HCT116 (cell line): ENCODE results near the gene GNL2. TPM values are rescaled to one million over a fixed set of nuclear protein-coding genes. Genes with fewer than 3 reads are reported as not detected.

Experiments used
- ATAC-seq: fragments of 200-7000 bp; cut with Tn5 transposase; 2 replicates; pipeline ENCODE4 v1.9.1; 2020; ENCODE audit warnings: mild to moderate bottlenecking, moderate library complexity
- BruUV-seq: library from RNA; stranded (reverse); fragments of 400-500 nt; replicated peaks from 2 replicates; lab custom pipeline; 2021; lab: Mats Ljungman, UMichigan
- CTCF ChIA-PET: fragments of 300-600 bp; sonication (Branson Sonifier 250); formaldehyde crosslinking; loops from one replicate; lab custom pipeline; 2021; ENCODE audit warnings: antibody characterized with exemption; lab: Charles Lee
- POLR2A ChIA-PET: fragments of 300-600, 350-600 bp; sonication (Branson Sonifier 250); formaldehyde crosslinking; loops from one replicate; lab custom pipeline; 2021; ENCODE audit warnings: antibody characterized with exemption; lab: Charles Lee
- RAD21 ChIA-PET, 2 experiments: fragments of 300-600 bp; sonication (Branson Sonifier 250); formaldehyde crosslinking; loops; one replicate each; lab custom pipeline; 2023; ENCODE audit warnings: low total read pairs in 2 of 2; ENCODE audit not compliant: uncharacterized antibody in 2 of 2, unreplicated experiment in 2 of 2, low non-redundant PET in 1 of 2; lab: Charles Lee
- DNase-seq: peaks from one replicate; pipeline ENCODE4 v3.0.0-alpha.2; 2010; ENCODE audit warnings: low read depth, low spot score
- H2AFZ ChIP-seq: fragments of 200-600 bp; shearing (Covaris generic), sonication (generic); 2 replicates; pipeline ENCODE4 v1.6.1; 2017; ENCODE audit warnings: low read depth, mixed run types, mixed read lengths, antibody characterized with exemption, low read length; ENCODE audit not compliant: poor library complexity, severe bottlenecking
- H3K27ac ChIP-seq: 2 replicates; pipeline ENCODE4 v1.5.1; 2012; ENCODE audit warnings: low read depth, low read length
- H3K27me3 ChIP-seq: fragments of 200-600 bp; sonication (generic); 2 replicates; pipeline ENCODE4 v1.6.1; 2016; ENCODE audit warnings: mixed run types, low read length, mixed read lengths; ENCODE audit not compliant: insufficient read depth
- H3K36me3 ChIP-seq, 2 experiments: fragments of 200-500 bp in 1 of 2; fragments of 200-600 bp in 1 of 2; sonication (Bioruptor generic) in 1 of 2; sonication (generic) in 1 of 2; 2 replicates each; pipeline versions ENCODE4 v1.5.1 to v1.6.1; 2014 to 2016; ENCODE audit warnings: low read length in 2 of 2, inconsistent platforms in 1 of 2, mixed read lengths in 1 of 2, mixed run types in 1 of 2; ENCODE audit not compliant: insufficient read depth in 2 of 2, control insufficient read depth in 1 of 2
- H3K4me1 ChIP-seq, 2 experiments: fragments of 200-600 bp in 1 of 2; sonication (generic) in 1 of 2; 2 replicates each; pipeline versions ENCODE4 v1.5.1 to v1.6.1; 2012 to 2017; ENCODE audit warnings: low read length in 2 of 2, inconsistent platforms in 1 of 2, mild to moderate bottlenecking in 1 of 2, mixed read lengths in 1 of 2, mixed run types in 1 of 2, moderate library complexity in 1 of 2; ENCODE audit not compliant: insufficient read depth in 2 of 2, control insufficient read depth in 1 of 2
- H3K4me2 ChIP-seq: fragments of 200-600 bp; sonication (generic); 2 replicates; pipeline ENCODE4 v1.6.1; 2017; ENCODE audit warnings: mixed run types, low read length, mixed read lengths
- H3K4me3 ChIP-seq, 2 experiments: fragments of 200-600 bp in 1 of 2; sonication (generic) in 1 of 2; replicated peaks in 1 of 2; 2 replicates each; pipeline ENCODE4 v1.5.1; 2011 to 2016; ENCODE audit warnings: low read length in 2 of 2, control low read depth in 1 of 2, low read depth in 1 of 2, mild to moderate bottlenecking in 1 of 2, mixed read lengths in 1 of 2, mixed run types in 1 of 2
- H3K79me2 ChIP-seq: fragments of 200-600 bp; sonication (generic); 2 replicates; pipeline ENCODE4 v1.6.1; 2017; ENCODE audit warnings: mild to moderate bottlenecking, mixed run types, low read length, moderate library complexity, mixed read lengths; ENCODE audit not compliant: insufficient read depth
- H3K9ac ChIP-seq: fragments of 200-600 bp; sonication (generic); 2 replicates; pipeline ENCODE4 v1.6.1; 2016; ENCODE audit warnings: low read length, mixed read lengths
- H3K9me2 ChIP-seq: fragments of 200-600 bp; sonication (generic), shearing (Covaris generic); 2 replicates; pipeline ENCODE4 v1.6.1; 2017; ENCODE audit warnings: mixed run types, mild to moderate bottlenecking, moderate library complexity; ENCODE audit not compliant: insufficient read depth
- H3K9me3 ChIP-seq, 2 experiments: fragments of 200-500 bp in 1 of 2; fragments of 200-600 bp in 1 of 2; sonication (Bioruptor generic) in 1 of 2; sonication (generic) in 1 of 2; 2 replicates each; pipeline ENCODE4 v1.6.1; 2014 to 2017; ENCODE audit warnings: low read length in 2 of 2, mixed read lengths in 2 of 2, inconsistent platforms in 1 of 2, low read depth in 1 of 2, mild to moderate bottlenecking in 1 of 2, mixed run types in 1 of 2, moderate library complexity in 1 of 2; ENCODE audit not compliant: control insufficient read depth in 1 of 2, insufficient read depth in 1 of 2
- H4K20me1 ChIP-seq: fragments of 200-600 bp; sonication (generic), shearing (Covaris generic); 2 replicates; pipeline ENCODE4 v1.6.1; 2017; ENCODE audit warnings: mixed run types, mild to moderate bottlenecking, moderate library complexity; ENCODE audit not compliant: insufficient read depth
- CEBPB ChIP-seq: IDR thresholded peaks from 2 replicates; pipeline ENCODE4 v1.6.1; 2012; ENCODE audit warnings: low read depth
- CTCF ChIP-seq, 3 experiments: fragments of 200-600 bp in 1 of 3; sonication (generic) in 1 of 3; IDR thresholded peaks in 2 of 3; conservative IDR thresholded peaks in 1 of 3; 2 replicates each; pipeline ENCODE4 v1.5.1; 2012 to 2017; ENCODE audit warnings: low read depth in 2 of 3, low read length in 2 of 3, antibody characterized with exemption in 1 of 3, borderline replicate concordance in 1 of 3, control low read depth in 1 of 3, mild to moderate bottlenecking in 1 of 3, mixed read lengths in 1 of 3, mixed run types in 1 of 3, moderate library complexity in 1 of 3; ENCODE audit not compliant: insufficient read depth in 1 of 3
- EGR1 ChIP-seq: IDR thresholded peaks from 2 replicates; pipeline ENCODE4 v1.6.1; 2012; ENCODE audit warnings: low read depth
- ELF1 ChIP-seq: IDR thresholded peaks from 2 replicates; pipeline ENCODE4 v1.6.1; 2012; ENCODE audit warnings: low read depth, borderline replicate concordance
- EZH2 ChIP-seq: fragments of 200-600 bp; sonication (generic); IDR thresholded peaks from 2 replicates; pipeline ENCODE4 v1.6.1; 2017; ENCODE audit warnings: antibody characterized with exemption, mixed run types
- EZH2phosphoT487 ChIP-seq: fragments of 200-600 bp; IDR thresholded peaks from 2 replicates; pipeline ENCODE4 v1.6.1; 2018; ENCODE audit warnings: antibody characterized with exemption, borderline replicate concordance
- FOSL1 ChIP-seq: IDR thresholded peaks from 2 replicates; pipeline ENCODE4 v1.6.1; 2012; ENCODE audit warnings: low read depth
- JUND ChIP-seq: IDR thresholded peaks from 2 replicates; pipeline ENCODE4 v1.6.1; 2012
- MAX ChIP-seq: IDR thresholded peaks from 2 replicates; pipeline ENCODE4 v1.6.1; 2012
- POLR2AphosphoS5 ChIP-seq: IDR thresholded peaks from 2 replicates; pipeline ENCODE4 v1.6.1; 2011; ENCODE audit warnings: mild to moderate bottlenecking, low read depth, low read length, moderate library complexity
- RAD21 ChIP-seq: IDR thresholded peaks from 2 replicates; pipeline ENCODE4 v1.6.1; 2012; ENCODE audit warnings: low read depth, mild to moderate bottlenecking
- SP1 ChIP-seq: IDR thresholded peaks from 2 replicates; pipeline ENCODE4 v1.6.1; 2012; ENCODE audit warnings: low read depth
- TCF7L2 ChIP-seq: IDR thresholded peaks from 2 replicates; pipeline ENCODE4 v1.7.0; 2011; ENCODE audit warnings: borderline replicate concordance, inconsistent platforms; ENCODE audit not compliant: insufficient read depth, insufficient read length; ENCODE audit errors: extremely low read depth
- YY1 ChIP-seq: IDR thresholded peaks from 2 replicates; pipeline ENCODE4 v1.6.1; 2011; ENCODE audit warnings: low read length, low read depth, moderate library complexity, mild to moderate bottlenecking; ENCODE audit not compliant: insufficient replicate concordance; ENCODE audit errors: extremely low read depth
- ZNF274 ChIP-seq: fragments of 200-500 bp; sonication (Bioruptor generic); IDR thresholded peaks from 2 replicates; pipeline ENCODE4 v1.6.1; 2014; ENCODE audit warnings: mild to moderate bottlenecking, low read depth, low read length, inconsistent platforms
- intact Hi-C: fragments of 100-400 bp; cut with micrococcal nuclease; formaldehyde crosslinking; loops from 2 replicates; pipeline ENCODE4 v1.10.0; 2022
- total RNA-seq: library from RNA; stranded (reverse); gene quantifications from one replicate; pipeline ENCODE4 v1.2.1, GENCODE V29; 2021; ENCODE audit not compliant: unreplicated experiment

Gene GNL2
- total RNA-seq, 1 experiment from 2014 or later, result 79.2 TPM

DNA sequence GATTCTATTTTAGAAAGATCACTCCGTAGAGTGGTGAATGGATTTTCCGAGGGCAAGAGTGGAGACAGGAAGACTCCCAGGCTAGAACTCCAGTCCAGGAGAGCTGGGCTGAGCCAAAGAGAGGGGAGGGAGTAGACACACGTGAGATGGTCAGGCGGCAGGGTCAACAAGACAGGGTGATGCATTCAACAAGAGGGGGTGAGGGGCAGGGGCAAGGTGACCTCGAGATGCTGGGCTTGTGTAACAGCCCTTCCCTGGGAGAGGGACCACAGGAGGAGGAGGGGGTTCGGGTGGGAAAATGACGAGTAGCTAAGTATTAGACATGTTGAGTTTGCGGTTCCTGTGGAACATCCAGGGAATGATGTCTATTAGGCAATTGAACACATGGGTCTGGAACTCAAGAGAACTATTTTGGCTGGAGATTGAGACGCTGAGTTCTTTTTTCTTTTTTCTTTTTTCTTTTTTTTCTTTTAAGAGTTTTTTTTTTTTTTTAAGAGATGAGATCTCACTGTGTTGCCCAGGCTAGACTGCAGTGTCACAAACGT, 25.7 kb upstream of the GNL2 start (continued):
- TF ChIP-seq CTCF (IDR thresholded peaks at IDR 0.05 in 2 of 3, conservative IDR thresholded peaks at IDR 0.05 in 1 of 3; ENCODE audit: borderline replicate concordance in 1 of 3, insufficient read depth in 1 of 3, low read depth in 2 of 3, low read length in 2 of 3) (no peak), MAX (no peak), YY1 (no peak), EGR1 (no peak), POLR2AphosphoS5 (no peak), EZH2phosphoT487 (no peak), FOSL1 (no peak), ZNF274 (no peak), EZH2 (no peak), SP1 (no peak), TCF7L2 (no peak), CEBPB (no peak), JUND (no peak)

DNA sequence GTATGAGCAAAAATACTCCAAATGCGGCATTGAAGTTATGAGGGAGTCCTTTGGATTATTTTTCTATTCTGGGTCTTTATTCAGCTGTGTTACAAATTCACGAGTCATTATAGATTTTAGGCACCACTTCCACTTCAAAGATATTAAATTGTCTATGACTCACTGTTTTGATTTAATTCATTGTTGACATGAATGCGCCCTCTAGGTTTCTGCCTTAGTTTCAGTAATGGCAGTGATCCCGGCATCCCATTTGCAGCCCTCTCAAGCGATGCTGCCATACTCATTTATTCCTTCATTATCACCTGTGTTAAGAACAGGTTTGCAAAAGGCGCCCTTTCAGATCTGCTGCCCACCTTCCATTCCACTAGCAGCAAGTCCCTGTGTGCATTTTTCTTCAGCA, 25.0 kb upstream of the GNL2 start:
- Histone ChIP-seq H3K4me1 (peaks cover 0 to 6% of the 10 kb centered on the region in 2 experiments; a peak in 3 of 4 replicates), H3K27ac (no peak overlapping the region), H3K27me3 (peaks cover 35% of the 10 kb centered on the region), H3K9me2 (no peaks in the 10 kb centered on the region), H3K9me3 (no peaks in the 10 kb centered on the region), H3K4me2 (peak overlapping the region; percentile 37; the same call in 1 of the 2 replicates), H3K9ac (no peak overlapping the region), H3K36me3 (no peaks in the 10 kb centered on the region), H2AFZ (peak overlapping the region; percentile 53), H3K79me2 (no peaks in the 10 kb centered on the region), H3K4me3 (no peak overlapping the region), H4K20me1 (no peaks in the 10 kb centered on the region)
- ATAC-seq (peak; percentile 57; the same call in 1 of the 2 replicates), DNase-seq (no peak)
- POLR2A ChIA-PET, result no interaction called here
- BruUV-seq, result no TSS peak
- RAD21 ChIA-PET, result no interaction called here
- CTCF ChIA-PET, result no interaction called here
- intact Hi-C loops, result no loop called here
- peak; percentile 28; the same call in 1 of the 2 replicates for TF ChIP-seq RAD21
- TF ChIP-seq MAX, result no peak
- no peak for TF ChIP-seq SP1
- TF ChIP-seq YY1, result no peak
- TF ChIP-seq EZH2phosphoT487, result no peak
- TF ChIP-seq ELF1, result no peak
